ENCODE data around the gene C2orf92. TPM values are rescaled to one million over a fixed set of nuclear protein-coding genes. Genes with fewer than 3 reads are reported as not detected.

C2orf92 gene
- total and polyA plus RNA-seq, 5 experiments from 2014 or later: 0.35 to 21.2 (median 1.5) TPM

- no peaks in the 10 kb centered on the region for H3K9me3 Mint-ChIP-seq
- H3K36me3 Mint-ChIP-seq: peaks cover 0 to 70% (median 6%) of the 10 kb centered on the region in 3 donors
- H3K4me1 Mint-ChIP-seq: peaks cover 21 to 45% (median 42%) of the 10 kb centered on the region in 4 donors
- peak overlapping the region in 6 of 10 donors; percentile 34 to 92 (median 68) for H3K27ac Mint-ChIP-seq
- H3K4me3 Mint-ChIP-seq: no peak overlapping the region
- DNase-seq (no peak), ATAC-seq (no peak)
- POLR2A ChIA-PET: interaction anchor here (11.6 kb wide), 1 partner anchor 24 kb away, joined by 159 read pairs; the partner anchor contains the start of gene ZAP70
- H3K27me3 Mint-ChIP-seq: no peaks in the 10 kb centered on the region
Observed at GRCh38 chr2:97737421-97738178, 68.1 kb downstream of the C2orf92 start.

- ATAC-seq (no peak), DNase-seq (no peak)
- POLR2A ChIA-PET: interaction anchor here (1.4 to 11.6 kb wide), 2 partner anchors 12 to 25 kb away, joined by 3 to 159 read pairs; partner anchors contain the start of gene ZAP70
- H3K27ac Mint-ChIP-seq: peak overlapping the region; percentile 17 to 92 (median 61)
- H3K27me3 Mint-ChIP-seq: no peaks in the 10 kb centered on the region
- no peaks in the 10 kb centered on the region for H3K9me3 Mint-ChIP-seq
- H3K4me1 Mint-ChIP-seq: peaks cover 24 to 53% (median 48%) of the 10 kb centered on the region in 4 donors
- no peak overlapping the region for H3K4me3 Mint-ChIP-seq
- peaks cover 0 to 65% (median 6%) of the 10 kb centered on the region in 3 donors for H3K36me3 Mint-ChIP-seq
Observed at GRCh38 chr2:97738179-97739019, 68.9 kb downstream of the C2orf92 start.

- peak overlapping the region in 1 of 10 donors; percentile 69 for H3K4me3 Mint-ChIP-seq
- DNase-seq (no peak), ATAC-seq (no peak)
- no peaks in the 10 kb centered on the region for H3K9me3 Mint-ChIP-seq
- no peaks in the 10 kb centered on the region for H3K27me3 Mint-ChIP-seq
- peaks cover 0 to 58% (median 5%) of the 10 kb centered on the region in 3 donors for H3K36me3 Mint-ChIP-seq
- POLR2A ChIA-PET: interaction anchor here (1.4 to 11.6 kb wide), 2 partner anchors 11 to 26 kb away, joined by 3 to 159 read pairs; partner anchors contain the start of gene ZAP70
- H3K4me1 Mint-ChIP-seq: peaks cover 28 to 60% (median 52%) of the 10 kb centered on the region in 4 donors
- H3K27ac Mint-ChIP-seq: peak overlapping the region in 8 of 10 donors; percentile 17 to 92 (median 68)
Observed at GRCh38 chr2:97739020-97739892, 69.7 kb downstream of the C2orf92 start.

- H3K36me3 Mint-ChIP-seq: peaks cover 0 to 53% (median 5%) of the 10 kb centered on the region in 3 donors
- POLR2A ChIA-PET: interaction anchor here (1.4 to 11.6 kb wide), 3 partner anchors 8 to 27 kb away, joined by 3 to 159 read pairs (median 5); partner anchors contain the start of gene ZAP70
- peak overlapping the region in 3 of 10 donors; percentile 65 to 89 (median 74) for H3K27ac Mint-ChIP-seq
- H3K27me3 Mint-ChIP-seq: no peaks in the 10 kb centered on the region
- H3K4me1 Mint-ChIP-seq: peaks cover 30 to 63% (median 57%) of the 10 kb centered on the region in 4 donors
- no peak overlapping the region for H3K4me3 Mint-ChIP-seq
- peak in 1 of 10 donors; percentile 26 for DNase-seq
- ATAC-seq: no peak
- no peaks in the 10 kb centered on the region for H3K9me3 Mint-ChIP-seq
Observed at GRCh38 chr2:97739893-97740245, 70.4 kb downstream of the C2orf92 start.

GRCh38 chr2:97740590-97741182 is 71.2 kb downstream of the C2orf92 start:
- Mint-ChIP-seq H3K27ac (peak overlapping the region; percentile 22 to 90 (median 77)), H3K4me1 (peaks cover 33 to 68% (median 63%) of the 10 kb centered on the region in 4 donors), H3K4me3 (peak overlapping the region in 2 of 10 donors; percentile 4 to 18), H3K27me3 (no peaks in the 10 kb centered on the region), H3K9me3 (no peaks in the 10 kb centered on the region), H3K36me3 (peaks cover 0 to 47% (median 5%) of the 10 kb centered on the region in 3 donors)
- DNase-seq (peak in 7 of 10 donors; percentile 20 to 65 (median 43)), ATAC-seq (peak; percentile 55 to 59)
- POLR2A ChIA-PET: interaction anchor here (0.6 to 11.6 kb wide), 8 partner anchors 9 to 150 kb away, joined by 3 to 159 read pairs (median 4); partner anchors contain the start of gene ZAP70

GRCh38 chr2:97741251-97741650 is 71.7 kb downstream of the C2orf92 start:
- peak overlapping the region in 1 of 10 donors; percentile 20 for H3K4me3 Mint-ChIP-seq
- no peaks in the 10 kb centered on the region for H3K9me3 Mint-ChIP-seq
- no peaks in the 10 kb centered on the region for H3K27me3 Mint-ChIP-seq
- H3K4me1 Mint-ChIP-seq: peaks cover 36 to 73% (median 66%) of the 10 kb centered on the region in 4 donors
- POLR2A ChIA-PET: interaction anchor here (0.7 to 11.6 kb wide), 6 partner anchors 9 to 28 kb away, joined by 3 to 159 read pairs (median 4); partner anchors contain the start of gene ZAP70
- no peak for ATAC-seq
- H3K27ac Mint-ChIP-seq: peak overlapping the region in 9 of 10 donors; percentile 70 to 95 (median 83)
- peaks cover 0 to 45% (median 5%) of the 10 kb centered on the region in 3 donors for H3K36me3 Mint-ChIP-seq
- DNase-seq: no peak

- no peak for DNase-seq
- Mint-ChIP-seq H3K36me3 (peaks cover 0 to 40% (median 5%) of the 10 kb centered on the region in 3 donors), H3K27ac (peak overlapping the region; percentile 70 to 95 (median 86)), H3K9me3 (no peaks in the 10 kb centered on the region), H3K27me3 (no peaks in the 10 kb centered on the region), H3K4me1 (peaks cover 36 to 77% (median 67%) of the 10 kb centered on the region in 4 donors), H3K4me3 (peak overlapping the region in 6 of 10 donors; percentile 9 to 39 (median 28))
- POLR2A ChIA-PET: interaction anchor here (1.4 to 11.6 kb wide), 5 partner anchors 10 to 28 kb away, joined by 3 to 159 read pairs (median 6); partner anchors contain the start of gene ZAP70
- ATAC-seq: no peak
Observed at GRCh38 chr2:97741686-97742085, 72.2 kb downstream of the C2orf92 start.

- DNase-seq: peak in 1 of 10 donors; percentile 19
- peak; percentile 36 to 38 for ATAC-seq
- Mint-ChIP-seq H3K9me3 (no peaks in the 10 kb centered on the region), H3K27me3 (no peaks in the 10 kb centered on the region), H3K36me3 (peaks cover 0 to 33% (median 2%) of the 10 kb centered on the region in 3 donors), H3K27ac (peak overlapping the region; percentile 70 to 95 (median 86)), H3K4me1 (peaks cover 38 to 82% (median 70%) of the 10 kb centered on the region in 4 donors), H3K4me3 (peak overlapping the region in 7 of 10 donors; percentile 9 to 44 (median 32))
- POLR2A ChIA-PET: interaction anchor here (0.8 to 11.6 kb wide), 4 partner anchors 11 to 44 kb away, joined by 3 to 159 read pairs (median 5); partner anchors contain the start of gene ZAP70
Observed at GRCh38 chr2:97742381-97742847, 72.9 kb downstream of the C2orf92 start.

- Mint-ChIP-seq H3K4me3 (no peak overlapping the region), H3K9me3 (no peaks in the 10 kb centered on the region), H3K27me3 (no peaks in the 10 kb centered on the region), H3K27ac (peak overlapping the region; percentile 72 to 90 (median 84)), H3K36me3 (peaks cover 0 to 19% (median 2%) of the 10 kb centered on the region in 3 donors), H3K4me1 (peaks cover 40 to 85% (median 76%) of the 10 kb centered on the region in 4 donors)
- POLR2A ChIA-PET: interaction anchor here (1.1 to 11.6 kb wide), 3 partner anchors 11 to 31 kb away, joined by 3 to 159 read pairs (median 4); partner anchors contain the start of gene ZAP70
- no peak for DNase-seq
- ATAC-seq: no peak
Observed at GRCh38 chr2:97743913-97744312, 74.4 kb downstream of the C2orf92 start.

GRCh38 chr2:97745474-97746174 is 76.1 kb downstream of the C2orf92 start:
- no peaks in the 10 kb centered on the region for H3K27me3 Mint-ChIP-seq
- peak; percentile 39 to 69 for ATAC-seq
- POLR2A ChIA-PET: interaction anchor here (11.6 kb wide), 1 partner anchor 32 kb away, joined by 159 read pairs; the partner anchor contains the start of gene ZAP70
- no peaks in the 10 kb centered on the region for H3K9me3 Mint-ChIP-seq
- peak in 1 of 10 donors; percentile 22 for DNase-seq
- peaks cover 0 to 9% (median 0%) of the 10 kb centered on the region in 3 donors for H3K36me3 Mint-ChIP-seq
- peaks cover 41 to 77% (median 75%) of the 10 kb centered on the region in 4 donors for H3K4me1 Mint-ChIP-seq
- H3K4me3 Mint-ChIP-seq: peak overlapping the region in 7 of 10 donors; percentile 0 to 37 (median 17)
- peak overlapping the region; percentile 4 to 87 (median 54) for H3K27ac Mint-ChIP-seq
